Activated T-cell treated with anti-CD3 and anti-CD28 coated beads for 4 hours (primary cell): ENCODE results near the gene CMTM7.
A peak's percentile ranks its signal among the peaks of the same experiment; 100 is the strongest.
"Not testable (repeated sequence)": the region's sequence is repeated elsewhere in the genome, so short reads cannot be mapped to it uniquely, and the experiment has no call there.

ENCODE experiments used
- DNase-seq: peaks from one replicate; pipeline ENCODE4 v3.0.0-alpha.2; 2020

CMTM7 gene

GRCh38 chr3:32383136-32383711, 8.4 kb upstream of the CMTM7 start:
- DNase-seq: no peak

DNA sequence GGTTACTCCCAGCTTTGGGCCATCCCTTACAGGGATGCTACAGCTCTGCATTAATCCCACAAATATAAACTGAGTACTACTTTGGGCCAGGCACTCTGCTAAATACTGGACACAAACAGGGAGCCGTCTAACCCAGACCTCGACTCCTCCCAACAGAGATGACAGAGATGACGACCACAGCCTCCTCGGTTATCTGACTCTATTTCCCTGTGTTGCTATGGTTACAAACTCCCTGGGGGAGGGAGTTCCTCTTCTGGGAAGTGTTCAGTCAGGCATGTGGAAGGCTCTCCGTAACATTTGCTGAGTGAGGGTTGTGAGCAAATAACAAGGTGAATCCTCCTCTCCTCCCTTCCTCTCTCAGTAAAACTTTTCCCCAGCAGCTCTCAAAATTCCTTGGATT, 6.7 kb upstream of the CMTM7 start:
- no peak for DNase-seq

GRCh38 chr3:32387512-32387911, 4.1 kb upstream of the CMTM7 start:
- no peak for DNase-seq

- DNase-seq: not testable (repeated sequence)
These were observed 2.1 kb upstream of the CMTM7 start for GRCh38 chr3:32389577-32389976.

GRCh38 chr3:32392536-32393302, 1.1 kb downstream of the CMTM7 start:
- no peak for DNase-seq

DNA sequence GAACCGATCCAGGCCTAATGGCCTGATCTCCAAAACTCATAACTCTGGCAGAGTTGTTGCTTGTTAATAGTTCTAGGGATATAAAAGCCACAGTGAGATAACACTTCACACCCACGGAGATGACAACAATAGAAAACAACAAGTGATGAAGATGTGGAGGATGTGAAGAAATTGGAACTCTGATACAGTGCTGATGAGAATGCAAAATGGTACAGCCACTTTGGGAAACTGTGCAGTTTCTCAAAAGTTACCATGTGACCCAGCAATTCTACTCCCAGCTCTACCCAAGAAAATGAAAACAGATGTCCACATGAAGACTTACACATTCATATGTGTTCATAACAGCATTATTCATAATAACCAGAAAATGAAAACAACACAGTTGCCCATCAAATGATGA, 3.8 kb downstream of the CMTM7 start:
- no peak for DNase-seq

DNA sequence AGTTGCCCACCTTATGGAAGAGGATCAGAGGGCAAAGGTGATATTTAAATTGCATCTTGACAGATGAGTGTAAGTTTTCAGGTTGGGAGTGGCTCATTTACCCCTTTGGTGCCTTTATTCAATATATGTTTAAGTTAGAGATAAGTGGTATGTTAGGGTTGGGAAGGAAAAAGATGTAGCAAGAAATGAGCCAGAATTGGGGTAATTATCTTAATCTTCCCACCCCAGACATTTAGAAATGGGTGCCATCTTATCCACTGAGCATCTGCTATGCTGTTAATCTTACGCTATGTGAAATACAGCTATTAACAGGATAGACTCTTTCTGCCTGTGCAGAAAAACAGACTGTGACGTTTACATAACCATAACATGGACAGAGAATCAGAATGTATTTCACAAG, 6.3 kb downstream of the CMTM7 start:
- no peak for DNase-seq

- no peak for DNase-seq
These were observed 6.9 kb downstream of the CMTM7 start for GRCh38 chr3:32398531-32398930.

GRCh38 chr3:32399030-32399620, 7.5 kb downstream of the CMTM7 start:
- DNase-seq: peak; percentile 35

DNA sequence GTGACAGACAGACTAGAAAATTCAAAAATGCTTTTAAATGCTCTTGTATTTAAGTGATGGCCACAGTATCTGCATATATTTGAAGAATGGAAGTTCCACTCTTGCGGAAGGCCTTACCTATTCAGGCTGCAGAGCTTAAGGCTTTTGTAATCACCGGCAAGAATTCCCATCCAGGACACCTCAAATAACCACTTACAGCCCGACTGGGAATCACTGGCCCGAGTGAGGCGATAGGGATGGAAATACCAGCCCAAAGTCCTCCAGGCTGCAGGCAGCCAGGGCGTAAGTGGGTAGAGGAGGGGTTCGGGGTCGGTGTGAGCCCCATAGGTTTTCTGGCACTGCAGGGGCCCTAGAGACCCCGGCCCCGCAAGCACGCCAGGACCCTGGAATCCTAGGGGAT, 9.5 kb downstream of the CMTM7 start:
- DNase-seq: no peak

- peak; percentile 31 for DNase-seq
These were observed 10.0 kb downstream of the CMTM7 start for GRCh38 chr3:32401556-32402081.

- no peak for DNase-seq
These were observed 12.0 kb downstream of the CMTM7 start for GRCh38 chr3:32403663-32404062.

DNA sequence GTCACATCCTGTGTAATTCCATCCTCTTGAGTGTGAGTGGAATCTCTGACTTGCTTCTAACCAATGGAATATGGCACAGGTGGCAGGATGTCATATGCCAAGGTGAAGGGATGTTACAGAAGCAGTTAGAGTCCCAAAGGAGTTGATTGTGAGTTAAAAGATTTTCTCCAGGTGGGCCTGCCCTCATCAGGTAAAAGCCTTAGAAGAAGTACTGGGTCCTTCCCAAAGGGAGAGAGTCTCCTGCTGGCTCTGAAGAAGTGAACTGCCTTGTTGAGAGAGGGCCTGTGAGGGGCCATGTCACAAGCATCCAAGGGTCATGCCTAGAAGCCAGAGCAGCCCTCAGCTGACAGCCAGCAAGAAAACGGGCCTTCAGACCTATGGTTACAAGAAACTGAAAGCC, 13.1 kb downstream of the CMTM7 start:
- DNase-seq: no peak

- no peak for DNase-seq
These were observed 13.5 kb downstream of the CMTM7 start for GRCh38 chr3:32405155-32405554.

GRCh38 chr3:32405711-32406323, 14.2 kb downstream of the CMTM7 start:
- DNase-seq: no peak

DNA sequence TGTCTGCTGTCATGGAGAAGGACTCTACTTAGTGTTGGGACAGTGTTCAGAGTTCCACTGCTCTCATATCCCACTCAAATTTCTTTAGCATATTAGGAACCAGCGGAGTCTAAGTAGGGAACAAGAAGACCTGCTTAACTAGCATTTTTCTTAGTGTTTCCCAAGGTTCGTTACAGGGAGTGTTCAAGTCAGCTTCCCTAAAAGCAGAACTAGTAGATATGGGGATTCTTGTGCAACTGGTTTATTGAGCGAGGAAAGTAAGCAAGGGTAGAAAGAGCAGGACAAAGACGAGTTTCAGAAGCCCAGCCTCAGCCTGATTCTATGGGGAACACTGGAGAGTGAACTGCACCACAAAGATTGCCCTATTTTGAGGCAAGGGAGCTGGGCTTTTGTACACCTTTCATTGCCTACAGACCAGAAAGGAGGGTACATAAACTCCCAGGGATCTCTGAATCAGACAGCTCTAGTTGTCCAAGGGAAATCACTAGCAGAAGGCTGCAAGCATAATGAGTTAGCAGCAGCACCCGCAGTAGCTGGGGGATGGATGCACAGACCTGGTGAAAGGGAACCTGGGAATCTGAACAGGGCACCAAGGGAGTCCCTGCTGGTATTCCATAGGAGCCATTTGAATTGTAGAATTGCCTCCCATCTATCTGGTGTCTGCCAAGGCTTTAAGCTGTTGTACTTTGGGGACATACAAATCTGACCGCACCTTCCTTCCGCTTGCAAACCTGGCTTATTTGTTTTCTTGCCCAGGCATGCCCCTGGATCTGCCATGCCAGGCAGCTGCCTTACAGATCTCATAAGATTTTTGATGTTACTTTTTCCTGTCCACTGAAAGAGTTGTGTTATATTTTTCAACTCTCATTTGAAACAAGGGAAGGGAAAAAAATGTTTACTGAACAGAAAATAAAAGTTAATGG, 15.1 kb downstream of the CMTM7 start:
- DNase-seq: no peak

DNA sequence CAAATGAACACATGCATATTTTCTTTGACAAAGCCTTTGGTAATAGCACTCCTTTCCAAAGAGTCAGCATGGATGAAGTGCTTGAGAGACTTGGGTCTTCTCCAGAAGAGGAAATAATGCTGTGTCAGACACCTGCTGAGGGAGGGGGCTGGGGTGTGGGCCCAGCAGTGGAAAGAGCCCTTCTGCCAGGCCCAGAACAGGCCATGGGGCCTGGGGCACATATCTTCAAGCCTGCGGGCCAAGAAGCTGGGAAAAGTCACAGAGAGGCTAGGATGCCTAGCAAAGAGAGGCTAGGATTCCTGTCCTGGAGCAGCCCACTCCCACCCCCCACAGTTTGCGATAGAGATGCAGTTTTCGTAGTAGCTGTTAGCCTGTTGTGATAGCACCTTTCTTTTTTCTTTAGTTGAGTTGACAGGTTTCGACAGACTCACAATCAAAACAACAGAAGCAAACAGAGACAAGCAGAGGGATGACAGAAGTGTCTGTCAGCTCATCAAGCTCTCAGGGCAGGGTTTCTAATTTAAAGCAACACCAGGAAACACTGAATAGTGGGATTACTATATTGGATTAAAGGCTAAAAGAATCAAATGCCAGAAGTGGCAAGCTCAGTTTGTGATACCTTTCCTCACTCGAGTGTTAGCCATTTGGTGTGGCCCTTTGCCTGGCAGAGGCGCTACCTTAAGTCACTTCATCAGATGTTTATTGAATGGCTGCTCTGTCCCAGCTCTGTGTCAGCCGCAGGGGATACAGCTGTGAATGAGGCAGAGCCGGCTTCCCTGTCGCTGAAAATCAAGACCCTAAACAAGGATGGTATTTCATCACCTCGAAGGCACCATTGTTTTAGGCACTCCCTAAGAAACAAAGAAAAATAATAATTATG, 19.0 kb downstream of the CMTM7 start:
- no peak for DNase-seq

DNA sequence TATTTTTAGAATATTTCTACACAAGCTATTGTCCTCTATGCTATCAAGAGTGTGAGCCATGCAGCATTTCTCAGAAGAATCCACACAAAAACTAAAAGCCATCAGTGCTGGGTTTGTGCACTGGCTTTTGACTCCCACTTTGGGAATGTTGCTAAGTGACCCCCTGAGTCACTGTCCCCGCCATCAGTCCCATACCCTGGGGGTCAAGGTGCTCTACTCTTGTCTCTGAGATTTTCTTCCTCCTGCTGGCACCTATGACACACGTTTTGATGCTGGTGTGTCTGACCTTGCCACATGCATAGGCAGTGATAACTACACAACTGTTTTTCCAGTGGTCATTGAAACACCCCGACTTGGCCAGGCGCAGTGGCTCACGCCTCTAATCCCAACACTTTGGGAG, 19.8 kb downstream of the CMTM7 start:
- DNase-seq: no peak

GRCh38 chr3:32412887-32413286, 21.2 kb downstream of the CMTM7 start:
- DNase-seq: no peak

GRCh38 chr3:32413845-32414521, 22.3 kb downstream of the CMTM7 start:
- DNase-seq: no peak
